Fibroblast of skin of left biceps (primary cell): Measurements from ENCODE around the gene SPTBN2.

Source experiments
- DNase-seq, 2 experiments: peaks; one replicate each; pipeline ENCODE4 v3.0.0-alpha.2; 2013; ENCODE audit warnings: low read depth in 2 of 2

The SPTBN2 gene

GRCh38 chr11:66639066-66639813, 89.8 kb downstream of the SPTBN2 start:
- DNase-seq: no peak

DNA sequence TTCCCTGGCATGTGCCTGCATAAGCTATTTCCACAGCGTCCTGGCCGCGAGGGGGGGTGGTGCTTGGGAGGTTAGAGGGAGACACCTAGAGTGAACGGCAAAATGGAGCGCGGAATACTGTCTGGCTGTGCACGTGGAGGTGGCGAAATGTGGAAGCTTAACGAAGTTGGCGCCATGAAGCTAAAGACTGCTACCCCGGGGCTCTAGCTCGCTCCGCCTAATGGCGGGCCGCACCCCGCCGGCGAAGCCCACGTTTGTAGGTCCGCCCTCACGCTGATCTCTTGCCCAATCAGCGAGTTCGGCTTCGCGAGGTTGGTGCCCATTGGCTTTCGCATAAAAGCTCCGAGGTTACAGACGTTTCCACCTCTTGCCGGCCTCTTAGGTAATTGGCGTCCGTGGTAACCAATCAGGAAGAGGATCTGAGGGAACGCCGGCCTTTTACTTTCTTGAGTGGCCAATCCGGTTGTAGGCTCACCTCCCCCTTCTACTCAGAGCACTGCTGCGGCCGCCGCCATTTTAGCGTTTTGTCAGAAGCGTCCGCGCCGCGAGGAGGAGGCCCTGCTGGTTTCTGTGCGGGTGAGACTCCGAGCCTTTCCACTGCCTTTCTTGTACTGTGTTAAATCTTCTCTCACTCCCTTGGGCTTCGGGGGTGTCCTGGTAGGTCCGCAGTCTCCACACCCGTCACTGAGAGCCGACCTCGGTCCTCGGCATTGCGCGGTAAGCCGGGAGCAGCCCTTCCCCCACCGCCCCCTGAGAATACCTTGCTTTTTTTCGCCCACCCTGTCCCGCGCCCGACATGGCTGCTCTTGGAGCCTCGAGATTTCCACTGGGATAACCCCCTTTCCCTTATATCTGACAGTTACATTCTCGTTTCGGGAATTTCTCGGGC, 90.6 kb downstream of the SPTBN2 start, which contains the start of gene RBM4:
TSS of gene RBM4 (plus strand) at position 527 of the 889 bp plus-strand sequence. CDS start 1,009 bp downstream, outside the sequence.
- DNase-seq: peak; percentile 100

DNA sequence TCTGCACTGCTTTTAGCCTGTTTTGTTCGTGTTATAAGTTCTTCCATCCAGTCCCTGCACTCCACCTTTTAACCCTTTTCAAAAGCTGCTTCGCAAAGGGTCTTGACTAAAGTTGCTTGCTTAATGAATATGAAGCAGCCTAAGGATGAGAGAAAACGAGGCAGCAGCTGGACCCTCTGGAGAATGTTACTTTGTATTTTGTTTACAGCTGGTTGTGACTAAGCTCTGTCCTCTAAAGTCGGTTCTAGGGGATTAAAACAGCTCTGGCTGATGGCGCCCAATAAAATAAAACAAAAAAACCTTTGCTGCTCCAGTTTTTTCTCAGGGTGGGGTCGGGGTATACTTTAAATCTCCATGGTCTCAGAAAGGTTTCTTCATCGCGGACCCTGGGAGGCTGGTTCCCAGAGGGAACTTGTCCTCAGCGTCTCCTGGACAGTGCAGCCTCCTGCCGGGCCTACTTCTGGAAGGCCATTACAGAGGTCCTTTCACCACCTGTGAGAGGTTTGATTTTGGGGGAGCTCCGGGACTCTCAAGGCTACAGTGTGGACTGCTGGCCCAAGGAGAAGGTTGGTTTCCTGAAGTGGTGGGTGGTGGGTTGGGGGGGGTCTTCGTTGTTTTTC, 91.3 kb downstream of the SPTBN2 start:
- DNase-seq: no peak

GRCh38 chr11:66636411-66636810, 92.6 kb downstream of the SPTBN2 start:
- DNase-seq: no peak
